WTC11 (cell line): ENCODE measurements around the gene INKA1. TPM values are rescaled to one million over a fixed set of nuclear protein-coding genes. Genes with fewer than 3 reads are reported as not detected.

Experiments
- ATAC-seq: fragments of 200-7000 bp; cut with Tn5 transposase; 2 replicates; pipeline ENCODE4 v1.10.0; 2021; ENCODE audit warnings: mild to moderate bottlenecking, moderate library complexity
- CTCF ChIA-PET: fragments of 300-600 bp; sonication (Branson Sonifier 250); formaldehyde crosslinking; loops from one replicate; lab custom pipeline; 2021; ENCODE audit warnings: antibody characterized with exemption; lab: Charles Lee
- POLR2A ChIA-PET: fragments of 350-600 bp; sonication (Branson Sonifier 250); formaldehyde crosslinking; loops from one replicate; lab custom pipeline; 2021; ENCODE audit warnings: antibody characterized with exemption; lab: Charles Lee
- DNase-seq: peaks from one replicate; pipeline ENCODE4 v3.0.0; 2021; ENCODE audit warnings: low spot score
- H3K27ac Mint-ChIP-seq: 2 replicates; pipeline ENCODE4 v1.8.0; 2021; ENCODE audit warnings: mixed read lengths
- H3K27me3 Mint-ChIP-seq: 2 replicates; pipeline ENCODE4 v1.8.0; 2021; ENCODE audit warnings: low read depth, mild to moderate bottlenecking, moderate library complexity, mixed read lengths
- H3K36me3 Mint-ChIP-seq: 2 replicates; pipeline ENCODE4 v1.8.0; 2021; ENCODE audit warnings: mixed read lengths
- H3K4me1 Mint-ChIP-seq: 2 replicates; pipeline ENCODE4 v1.8.0; 2022; ENCODE audit warnings: mixed read lengths
- H3K4me3 Mint-ChIP-seq: 2 replicates; pipeline ENCODE4 v1.8.0; 2021; ENCODE audit warnings: mild to moderate bottlenecking, moderate library complexity, mixed read lengths
- H3K9me3 Mint-ChIP-seq: 2 replicates; pipeline ENCODE4 v1.8.0; 2021; ENCODE audit warnings: mixed read lengths
- EMX1 ChIP-seq: fragments of 250-450 bp; sonication (Bioruptor Pico); IDR thresholded peaks from 2 replicates; pipeline ENCODE4 v1.8.0; 2021; ENCODE audit warnings: mild to moderate bottlenecking
- ESRRA ChIP-seq: sonication (generic); formaldehyde crosslinking; IDR thresholded peaks from 2 replicates; pipeline ENCODE4 v1.8.1; 2022; ENCODE audit warnings: mild to moderate bottlenecking, missing genetic modification reagents, borderline replicate concordance
- GRHL2 ChIP-seq: fragments of 250-450 bp; sonication (Bioruptor Pico); IDR thresholded peaks from 2 replicates; pipeline ENCODE4 v1.8.0; 2022; ENCODE audit warnings: mild to moderate bottlenecking, moderate library complexity; ENCODE audit not compliant: insufficient replicate concordance, severe bottlenecking
- GTF2I ChIP-seq: fragments of 250-450 bp; sonication (Bioruptor Pico); conservative IDR thresholded peaks from 2 replicates; pipeline ENCODE4 v1.4.0; 2021; ENCODE audit warnings: mild to moderate bottlenecking
- HMGA2 ChIP-seq: fragments of 250-450 bp; sonication (Bioruptor Pico); IDR thresholded peaks from 2 replicates; pipeline ENCODE4 v1.4.0; 2021; ENCODE audit warnings: mild to moderate bottlenecking, moderate library complexity
- IRF2 ChIP-seq: sonication (generic); formaldehyde crosslinking; IDR thresholded peaks from 2 replicates; pipeline ENCODE4 v1.8.0; 2022; ENCODE audit warnings: low read depth, missing genetic modification reagents, borderline replicate concordance
- JAZF1 ChIP-seq: fragments of 250-450 bp; sonication (Bioruptor Pico); IDR thresholded peaks from 2 replicates; pipeline ENCODE4 v1.9.0; 2021; ENCODE audit warnings: moderate library complexity, mild to moderate bottlenecking, inconsistent platforms
- MXD4 ChIP-seq: fragments of 250-450 bp; sonication (Bioruptor Pico); IDR thresholded peaks from 2 replicates; pipeline ENCODE4 v1.8.0; 2021; ENCODE audit warnings: mild to moderate bottlenecking, moderate library complexity, borderline replicate concordance
- NFYB ChIP-seq: sonication (generic); formaldehyde crosslinking; conservative IDR thresholded peaks from 2 replicates; pipeline ENCODE4 v1.8.0; 2022; ENCODE audit warnings: low read depth, missing genetic modification reagents
- NR1H2 ChIP-seq: sonication (generic); formaldehyde crosslinking; IDR thresholded peaks from 2 replicates; pipeline ENCODE4 v1.9.0; 2021; ENCODE audit warnings: mild to moderate bottlenecking, moderate library complexity, missing genetic modification reagents
- OVOL2 ChIP-seq: fragments of 250-450 bp; sonication (Bioruptor Pico); IDR thresholded peaks from 2 replicates; pipeline ENCODE4 v1.9.0; 2021; ENCODE audit warnings: mild to moderate bottlenecking, borderline replicate concordance
- RORB ChIP-seq: fragments of 250-450 bp; sonication (Bioruptor Pico); IDR thresholded peaks from 2 replicates; pipeline ENCODE4 v1.9.0; 2021; ENCODE audit warnings: mild to moderate bottlenecking
- TEAD1 ChIP-seq: sonication (generic); formaldehyde crosslinking; IDR thresholded peaks from 2 replicates; pipeline ENCODE4 v1.8.0; 2022; ENCODE audit warnings: mild to moderate bottlenecking, missing genetic modification reagents
- TEAD4 ChIP-seq: sonication (generic); formaldehyde crosslinking; IDR thresholded peaks from 2 replicates; pipeline ENCODE4 v1.8.0; 2022; ENCODE audit warnings: mild to moderate bottlenecking, missing genetic modification reagents
- ZMAT4 ChIP-seq: fragments of 250-450 bp; sonication (Bioruptor Pico); IDR thresholded peaks from 2 replicates; pipeline ENCODE4 v1.9.0; 2021; ENCODE audit warnings: mild to moderate bottlenecking
- ZNF219 ChIP-seq: sonication (generic); formaldehyde crosslinking; IDR thresholded peaks from 2 replicates; pipeline ENCODE4 v1.8.0; 2023; ENCODE audit warnings: missing genetic modification reagents, mild to moderate bottlenecking, borderline replicate concordance
- ZNF317 ChIP-seq: sonication (generic); formaldehyde crosslinking; IDR thresholded peaks from 2 replicates; pipeline ENCODE4 v1.8.1; 2023; ENCODE audit warnings: low read depth, mild to moderate bottlenecking, moderate library complexity, missing genetic modification reagents, borderline replicate concordance
- ZNF416 ChIP-seq: fragments of 250-450 bp; sonication (Bioruptor Pico); IDR thresholded peaks from 2 replicates; pipeline ENCODE4 v1.9.0; 2021; ENCODE audit warnings: mild to moderate bottlenecking, inconsistent platforms
- ZNF671 ChIP-seq: fragments of 250-450 bp; sonication (Bioruptor Pico); IDR thresholded peaks from 2 replicates; pipeline ENCODE4 v1.8.0; 2021; ENCODE audit warnings: mild to moderate bottlenecking
- total RNA-seq: library from RNA; stranded (reverse); gene quantifications from 3 replicates; pipeline ENCODE4 v1.2.3, GENCODE V29; 2021
- TF ChIP-seq, protein P1 (sequence below): sonication (generic); formaldehyde crosslinking; conservative IDR thresholded peaks from 2 replicates; pipeline ENCODE4 v1.8.1; 2023; ENCODE audit warnings: mild to moderate bottlenecking, low read depth, missing genetic modification reagents, moderate library complexity
- TF ChIP-seq, protein P2 (sequence below): sonication (generic); formaldehyde crosslinking; IDR thresholded peaks from 2 replicates; pipeline ENCODE4 v1.8.1; 2023; ENCODE audit warnings: mild to moderate bottlenecking, missing genetic modification reagents
- TF ChIP-seq, protein P3 (sequence below): fragments of 250-450 bp; sonication (Bioruptor Pico); IDR thresholded peaks from 2 replicates; pipeline ENCODE4 v1.8.0; 2021; ENCODE audit warnings: mild to moderate bottlenecking

INKA1 gene
- total RNA-seq, 1 experiment from 2014 or later = 2.0 TPM

GRCh38 chr3:49801160-49801559 is 1.9 kb upstream of the INKA1 start:
- DNase-seq = no peak
- H3K27ac Mint-ChIP-seq = no peak overlapping the region
- POLR2A ChIA-PET = no interaction called here

DNA sequence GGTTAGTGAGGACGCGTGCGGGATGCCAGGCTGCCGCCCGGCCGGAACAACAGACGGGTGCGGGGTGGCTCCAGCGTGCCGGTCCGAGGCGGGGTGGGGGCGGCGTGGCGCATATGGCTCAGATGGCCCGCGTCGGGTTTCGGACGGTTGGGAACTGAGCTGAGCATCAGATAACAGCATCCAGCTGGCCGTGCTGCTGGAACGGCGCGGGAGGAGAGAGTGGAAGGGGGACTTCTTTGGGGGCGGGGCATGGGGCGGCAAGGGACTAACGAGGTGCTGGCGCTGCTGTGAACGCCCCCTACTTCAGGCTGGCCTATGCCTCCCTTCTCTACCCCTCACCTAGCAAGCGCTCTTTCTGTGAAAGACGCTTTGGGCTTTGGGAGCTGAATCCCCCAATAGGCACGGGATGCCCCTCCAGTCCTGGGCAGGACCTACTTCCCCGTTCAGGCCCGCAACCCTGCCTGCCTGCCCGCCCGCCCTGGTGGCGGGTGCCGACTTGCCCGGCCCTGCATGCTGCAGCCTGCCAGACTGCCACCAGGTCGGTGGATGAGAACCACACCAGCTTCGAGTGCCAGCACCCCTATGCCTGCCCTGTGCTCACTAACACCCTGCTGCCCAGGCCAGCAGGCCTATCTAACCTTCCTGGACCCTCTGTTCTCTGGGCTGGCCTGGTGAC is 542 bp downstream of the INKA1 start:
- peaks cover 40% of the 10 kb centered on the region for H3K27me3 Mint-ChIP-seq
- CTCF ChIA-PET = interaction anchor here (0.6 to 7.4 kb wide), 42 partner anchors 8 to 1640 kb away, joined by 3 to 207 read pairs (median 5); partner anchors contain the start of genes AMIGO3, GMPPB, IP6K1 and KLHDC8B
- peak overlapping the region; percentile 86 for H3K4me3 Mint-ChIP-seq
- peaks cover 41% of the 10 kb centered on the region for H3K4me1 Mint-ChIP-seq
- POLR2A ChIA-PET = interaction anchor here (0.8 to 2.8 kb wide), 7 partner anchors 17 to 334 kb away, joined by 3 to 11 read pairs (median 3); partner anchors contain the start of genes IP6K1 and MON1A
- DNase-seq = peak; percentile 66
- no peaks in the 10 kb centered on the region for H3K36me3 Mint-ChIP-seq
- ATAC-seq = peak; percentile 14
- H3K9me3 Mint-ChIP-seq = no peaks in the 10 kb centered on the region
- no peak for TF ChIP-seq TEAD4 (CRISPR knock-in tag)
- TF ChIP-seq HMGA2 = no peak
- TF ChIP-seq, protein P1, sequence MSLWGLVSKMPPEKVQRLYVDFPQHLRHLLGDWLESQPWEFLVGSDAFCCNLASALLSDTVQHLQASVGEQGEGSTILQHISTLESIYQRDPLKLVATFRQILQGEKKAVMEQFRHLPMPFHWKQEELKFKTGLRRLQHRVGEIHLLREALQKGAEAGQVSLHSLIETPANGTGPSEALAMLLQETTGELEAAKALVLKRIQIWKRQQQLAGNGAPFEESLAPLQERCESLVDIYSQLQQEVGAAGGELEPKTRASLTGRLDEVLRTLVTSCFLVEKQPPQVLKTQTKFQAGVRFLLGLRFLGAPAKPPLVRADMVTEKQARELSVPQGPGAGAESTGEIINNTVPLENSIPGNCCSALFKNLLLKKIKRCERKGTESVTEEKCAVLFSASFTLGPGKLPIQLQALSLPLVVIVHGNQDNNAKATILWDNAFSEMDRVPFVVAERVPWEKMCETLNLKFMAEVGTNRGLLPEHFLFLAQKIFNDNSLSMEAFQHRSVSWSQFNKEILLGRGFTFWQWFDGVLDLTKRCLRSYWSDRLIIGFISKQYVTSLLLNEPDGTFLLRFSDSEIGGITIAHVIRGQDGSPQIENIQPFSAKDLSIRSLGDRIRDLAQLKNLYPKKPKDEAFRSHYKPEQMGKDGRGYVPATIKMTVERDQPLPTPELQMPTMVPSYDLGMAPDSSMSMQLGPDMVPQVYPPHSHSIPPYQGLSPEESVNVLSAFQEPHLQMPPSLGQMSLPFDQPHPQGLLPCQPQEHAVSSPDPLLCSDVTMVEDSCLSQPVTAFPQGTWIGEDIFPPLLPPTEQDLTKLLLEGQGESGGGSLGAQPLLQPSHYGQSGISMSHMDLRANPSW = no peak
- TF ChIP-seq JAZF1 = no peak
- no peak for TF ChIP-seq ZMAT4
- no peak for TF ChIP-seq NR1H2
- TF ChIP-seq GRHL2 = no peak
- TF ChIP-seq, protein P2, sequence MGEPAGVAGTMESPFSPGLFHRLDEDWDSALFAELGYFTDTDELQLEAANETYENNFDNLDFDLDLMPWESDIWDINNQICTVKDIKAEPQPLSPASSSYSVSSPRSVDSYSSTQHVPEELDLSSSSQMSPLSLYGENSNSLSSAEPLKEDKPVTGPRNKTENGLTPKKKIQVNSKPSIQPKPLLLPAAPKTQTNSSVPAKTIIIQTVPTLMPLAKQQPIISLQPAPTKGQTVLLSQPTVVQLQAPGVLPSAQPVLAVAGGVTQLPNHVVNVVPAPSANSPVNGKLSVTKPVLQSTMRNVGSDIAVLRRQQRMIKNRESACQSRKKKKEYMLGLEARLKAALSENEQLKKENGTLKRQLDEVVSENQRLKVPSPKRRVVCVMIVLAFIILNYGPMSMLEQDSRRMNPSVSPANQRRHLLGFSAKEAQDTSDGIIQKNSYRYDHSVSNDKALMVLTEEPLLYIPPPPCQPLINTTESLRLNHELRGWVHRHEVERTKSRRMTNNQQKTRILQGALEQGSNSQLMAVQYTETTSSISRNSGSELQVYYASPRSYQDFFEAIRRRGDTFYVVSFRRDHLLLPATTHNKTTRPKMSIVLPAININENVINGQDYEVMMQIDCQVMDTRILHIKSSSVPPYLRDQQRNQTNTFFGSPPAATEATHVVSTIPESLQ (CRISPR knock-in tag) = no peak
- H3K27ac Mint-ChIP-seq = no peak overlapping the region

More at GRCh38 chr3:49801160-49801559, 1.9 kb upstream of the INKA1 start:
- CTCF ChIA-PET = interaction anchor here (1.0 to 7.4 kb wide), 4 partner anchors 14 to 107 kb away, joined by 3 to 207 read pairs (median 76); partner anchors contain the start of gene IP6K1
- H3K27me3 Mint-ChIP-seq = peaks cover 44% of the 10 kb centered on the region
- H3K9me3 Mint-ChIP-seq = no peaks in the 10 kb centered on the region
- ATAC-seq = no peak
- no peaks in the 10 kb centered on the region for H3K36me3 Mint-ChIP-seq
- H3K4me3 Mint-ChIP-seq = no peak overlapping the region
- H3K4me1 Mint-ChIP-seq = peaks cover 24% of the 10 kb centered on the region
- TF ChIP-seq ZNF317 (CRISPR knock-in tag) (no peak), EMX1 (no peak), RORB (CRISPR knock-in tag) (no peak), OVOL2 (CRISPR knock-in tag) (no peak)

DNA sequence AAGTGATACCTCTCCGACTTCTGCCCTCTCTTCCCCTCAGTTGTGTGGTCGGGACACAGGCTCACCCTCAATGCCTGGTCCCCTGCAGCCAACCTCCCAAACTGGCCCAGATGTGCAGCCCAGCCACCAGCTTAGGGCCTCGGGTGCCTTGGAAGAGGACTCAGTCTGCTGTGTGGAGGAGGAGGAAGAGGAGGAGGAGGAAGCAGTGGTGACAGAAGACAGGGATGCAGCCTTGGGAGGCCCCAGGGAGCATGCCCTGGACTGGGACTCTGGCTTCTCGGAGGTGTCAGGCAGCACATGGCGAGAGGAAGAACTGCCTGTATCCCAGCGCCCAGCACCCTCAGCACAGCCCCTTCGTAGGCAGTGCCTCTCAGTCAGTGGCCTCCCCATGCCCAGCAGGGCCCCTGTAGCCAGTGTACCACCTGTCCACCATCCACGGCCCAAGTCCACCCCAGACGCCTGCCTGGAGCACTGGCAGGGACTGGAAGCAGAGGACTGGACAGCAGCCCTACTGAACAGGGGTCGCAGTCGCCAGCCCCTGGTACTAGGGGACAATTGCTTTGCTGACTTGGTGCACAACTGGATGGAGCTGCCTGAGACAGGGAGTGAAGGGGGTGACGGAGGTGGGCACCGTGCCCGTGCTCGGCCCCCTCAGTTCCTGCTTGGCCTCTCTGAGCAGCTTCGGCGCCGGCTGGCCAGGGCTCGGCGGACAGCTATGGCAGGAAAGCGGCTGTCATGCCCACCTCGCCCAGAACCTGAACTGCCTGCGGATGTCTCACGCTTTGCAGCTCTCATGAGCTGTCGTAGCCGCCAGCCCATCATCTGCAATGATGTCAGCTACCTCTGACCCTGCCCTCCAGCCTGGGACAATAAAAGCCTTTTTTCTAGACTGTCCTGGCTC is 1.3 kb downstream of the INKA1 start:
- ChIA-PET CTCF (interaction anchor here (0.6 to 7.4 kb wide), 14 partner anchors 9 to 1641 kb away, joined by 3 to 207 read pairs (median 12); partner anchors contain the start of genes AMIGO3, IP6K1, MON1A and UBA7), POLR2A (interaction anchor here (0.8 to 2.8 kb wide), 3 partner anchors 18 to 335 kb away, joined by 3 to 11 read pairs (median 8); partner anchors contain the start of gene IP6K1)
- Mint-ChIP-seq H3K27ac (no peak overlapping the region), H3K4me1 (peaks cover 41% of the 10 kb centered on the region), H3K36me3 (no peaks in the 10 kb centered on the region), H3K4me3 (peak overlapping the region; percentile 86), H3K27me3 (peaks cover 40% of the 10 kb centered on the region), H3K9me3 (no peaks in the 10 kb centered on the region)
- no peak for ATAC-seq
- DNase-seq = no peak
- TF ChIP-seq NR1H2 (no peak), OVOL2 (CRISPR knock-in tag) (no peak), ZNF219 (CRISPR knock-in tag) (no peak), TEAD1 (CRISPR knock-in tag) (no peak), IRF2 (CRISPR knock-in tag) (no peak), GTF2I (no peak), ESRRA (CRISPR knock-in tag) (no peak), ZNF416 (CRISPR knock-in tag) (no peak), MXD4 (CRISPR knock-in tag) (no peak), EMX1 (no peak), ZNF671 (CRISPR knock-in tag) (no peak), NFYB (no peak)
- TF ChIP-seq, protein P3, sequence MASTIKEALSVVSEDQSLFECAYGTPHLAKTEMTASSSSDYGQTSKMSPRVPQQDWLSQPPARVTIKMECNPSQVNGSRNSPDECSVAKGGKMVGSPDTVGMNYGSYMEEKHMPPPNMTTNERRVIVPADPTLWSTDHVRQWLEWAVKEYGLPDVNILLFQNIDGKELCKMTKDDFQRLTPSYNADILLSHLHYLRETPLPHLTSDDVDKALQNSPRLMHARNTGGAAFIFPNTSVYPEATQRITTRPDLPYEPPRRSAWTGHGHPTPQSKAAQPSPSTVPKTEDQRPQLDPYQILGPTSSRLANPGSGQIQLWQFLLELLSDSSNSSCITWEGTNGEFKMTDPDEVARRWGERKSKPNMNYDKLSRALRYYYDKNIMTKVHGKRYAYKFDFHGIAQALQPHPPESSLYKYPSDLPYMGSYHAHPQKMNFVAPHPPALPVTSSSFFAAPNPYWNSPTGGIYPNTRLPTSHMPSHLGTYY (CRISPR knock-in tag) = no peak
